B cell (primary cell): ENCODE measurements around the gene DUSP16. TPM values are rescaled to one million over a fixed set of nuclear protein-coding genes. Genes with fewer than 3 reads are reported as not detected.

ENCODE experiments used
- ATAC-seq: fragments of 200-7000 bp; cut with Tn5 transposase; one replicate; pipeline ENCODE4 v1.10.0; 2021; ENCODE audit warnings: low read depth, mild to moderate bottlenecking, moderate number of reproducible peaks, moderate library complexity
- CTCF ChIA-PET: fragments of 350-600 bp; sonication (Branson Sonifier 250); formaldehyde crosslinking; loops from one replicate; lab custom pipeline; 2021; ENCODE audit warnings: antibody characterized with exemption, inconsistent platforms; lab: Charles Lee
- POLR2A ChIA-PET: fragments of 350-600 bp; sonication (Branson Sonifier 250); formaldehyde crosslinking; loops from one replicate; lab custom pipeline; 2021; ENCODE audit warnings: antibody characterized with exemption; lab: Charles Lee
- DNase-seq: peaks from one replicate; pipeline ENCODE4 v3.0.0; 2013
- H2AFZ ChIP-seq: 2 replicates; pipeline ENCODE4 v1.6.1; 2012; ENCODE audit warnings: mild to moderate bottlenecking, low read depth, low read length; ENCODE audit not compliant: insufficient read depth, poor library complexity, severe bottlenecking
- H3K27ac ChIP-seq, 2 donors: 1 replicate in 1 of 2; 2 replicates in 1 of 2; pipeline ENCODE4 v1.5.1; 2012 to 2013; ENCODE audit warnings: low read length in 2 of 2, mild to moderate bottlenecking in 2 of 2, moderate library complexity in 1 of 2
- H3K27me3 ChIP-seq, 4 experiments: fragments of 200-600 bp in 1 of 4; sonication (generic) in 1 of 4; replicated peaks in 1 of 4; 1 replicate in 2 of 4; 2 replicates in 2 of 4; pipeline versions ENCODE4 v1.6.1 to v1.7.0; 2013 to 2016; ENCODE audit warnings: low read length in 3 of 4, mild to moderate bottlenecking in 2 of 4, mixed read lengths in 1 of 4, moderate library complexity in 1 of 4; ENCODE audit not compliant: insufficient read depth in 4 of 4, control insufficient read depth in 3 of 4; ENCODE audit errors: control extremely low read depth in 1 of 4
- H3K36me3 ChIP-seq, 2 experiments: replicated peaks in 1 of 2; 1 replicate in 1 of 2; 2 replicates in 1 of 2; pipeline versions ENCODE4 v1.6.1 to v1.7.1; 2013; ENCODE audit warnings: low read length in 1 of 2; ENCODE audit not compliant: insufficient read depth in 2 of 2, control insufficient read depth in 1 of 2; ENCODE audit errors: control extremely low read depth in 1 of 2, extremely low read depth in 1 of 2
- H3K4me1 ChIP-seq, 2 donors: fragments of 200-600 bp in 1 of 2; sonication (generic) in 1 of 2; 1 replicate in 1 of 2; 2 replicates in 1 of 2; pipeline versions ENCODE4 v1.5.1 to v1.6.1; 2013 to 2017; ENCODE audit warnings: low read length in 2 of 2; ENCODE audit not compliant: control insufficient read depth in 2 of 2, insufficient read depth in 2 of 2
- H3K4me2 ChIP-seq: replicated peaks from 2 replicates; pipeline ENCODE3; 2012; ENCODE audit warnings: mild to moderate bottlenecking, low read depth, low read length; ENCODE audit not compliant: poor library complexity, severe bottlenecking
- H3K4me3 ChIP-seq, 5 experiments: fragments of 200-600 bp in 1 of 5; sonication (generic) in 1 of 5; 1 replicate in 3 of 5; 2 replicates in 2 of 5; pipeline versions ENCODE4 v1.5.1 to v1.7.0; 2011 to 2016; ENCODE audit warnings: low read length in 4 of 5, mild to moderate bottlenecking in 4 of 5, low read depth in 2 of 5, control low read depth in 1 of 5, moderate library complexity in 1 of 5; ENCODE audit not compliant: insufficient read depth in 1 of 5; ENCODE audit errors: control extremely low read depth in 1 of 5, extremely low read depth in 1 of 5
- H3K79me2 ChIP-seq: fragments of 200-600 bp; sonication (generic); one replicate; pipeline ENCODE4 v1.6.0; 2016; ENCODE audit warnings: low read length; ENCODE audit not compliant: control insufficient read depth, insufficient read depth
- H3K9ac ChIP-seq: fragments of 200-600 bp; sonication (generic); 2 replicates; pipeline ENCODE4 v1.6.1; 2017; ENCODE audit warnings: mild to moderate bottlenecking, low read length, moderate library complexity
- H3K9me3 ChIP-seq, 3 donors: one replicate each; pipeline versions ENCODE4 v1.6.1 to v1.7.1; 2013; ENCODE audit warnings: low read length in 2 of 3; ENCODE audit not compliant: control insufficient read depth in 2 of 3, insufficient read depth in 1 of 3; ENCODE audit errors: control extremely low read depth in 1 of 3
- H4K20me1 ChIP-seq: 2 replicates; pipeline ENCODE4 v1.6.0; 2012; ENCODE audit warnings: mild to moderate bottlenecking, low read length; ENCODE audit not compliant: insufficient read depth, control insufficient read depth, poor library complexity, severe bottlenecking
- H3K27ac Mint-ChIP-seq: one replicate; pipeline ENCODE4 v1.8.0; 2021; ENCODE audit warnings: mixed read lengths
- H3K27me3 Mint-ChIP-seq: one replicate; pipeline ENCODE4 v1.8.0; 2021; ENCODE audit warnings: mixed read lengths
- H3K4me1 Mint-ChIP-seq: one replicate; pipeline ENCODE4 v1.8.0; 2021; ENCODE audit warnings: mixed read lengths
- H3K4me3 Mint-ChIP-seq: one replicate; pipeline ENCODE4 v1.8.0; 2021; ENCODE audit warnings: mixed read lengths
- H3K9me3 Mint-ChIP-seq: one replicate; pipeline ENCODE4 v1.8.0; 2022; ENCODE audit warnings: mixed read lengths; ENCODE audit not compliant: insufficient read depth
- EZH2 ChIP-seq: IDR thresholded peaks from 2 replicates; pipeline ENCODE4 v1.6.1; 2012; ENCODE audit warnings: borderline replicate concordance, low read depth, mild to moderate bottlenecking, moderate library complexity, low read length; ENCODE audit not compliant: insufficient read depth, poor library complexity, severe bottlenecking
- WGBS: methylation state at CpG from one replicate; pipeline ENCODE4 v1.1.5; 2013; ENCODE audit warnings: missing lambda C conversion rate; ENCODE audit not compliant: insufficient coverage; 5-methylcytosine and 5-hydroxymethylcytosine counted together
- intact Hi-C: fragments of 100-400 bp; cut with micrococcal nuclease; formaldehyde crosslinking; loops from one replicate; pipeline ENCODE4 v1.10.0; 2022
- polyA plus RNA-seq: library from polyadenylated mRNA; depleted of rRNA; stranded (reverse); fragments of >200 nt; gene quantifications from 2 replicates; pipeline ENCODE4 v1.2.3, GENCODE V29; 2012
- total RNA-seq, 2 donors: library from RNA; stranded (reverse); fragments of 120-200 nt in 1 of 2; gene quantifications; 1 replicate in 1 of 2; 2 replicates in 1 of 2; pipeline versions ENCODE4 v1.2.3 to v1.2.4, GENCODE V29; 2013 to 2022
- TF ChIP-seq, protein P1 (sequence below): fragments of 200-600 bp; IDR thresholded peaks from one replicate; pipeline ENCODE4 v1.8.0; 2022; ENCODE audit warnings: antibody characterized with exemption, mild to moderate bottlenecking

The DUSP16 gene
- total and polyA plus RNA-seq, 2 donors (not counting 1 experiment from before 2014, with no cell fraction given): 0.37 to 5.6 TPM

DNA sequence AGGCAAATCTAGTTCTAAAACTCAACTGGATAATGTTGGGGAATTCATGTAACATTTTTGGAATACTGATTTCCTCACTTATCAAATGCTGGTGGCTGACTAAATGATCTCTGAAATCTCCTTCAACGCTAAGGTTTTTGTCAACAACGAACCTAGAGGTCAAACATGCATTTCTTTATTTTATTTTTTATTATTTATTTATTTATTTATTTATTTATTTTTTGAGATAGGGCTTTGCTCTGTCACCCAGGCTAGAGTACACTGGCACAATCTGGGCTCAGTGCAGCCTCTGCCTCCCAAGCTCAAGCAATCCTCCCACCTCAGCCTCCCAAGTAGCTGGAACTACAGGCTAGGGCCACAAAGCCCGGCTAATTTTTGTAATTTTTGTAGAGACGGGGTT lies 64.5 kb downstream of the DUSP16 start:
- TF ChIP-seq EZH2: no peak
- TF ChIP-seq, protein P1, sequence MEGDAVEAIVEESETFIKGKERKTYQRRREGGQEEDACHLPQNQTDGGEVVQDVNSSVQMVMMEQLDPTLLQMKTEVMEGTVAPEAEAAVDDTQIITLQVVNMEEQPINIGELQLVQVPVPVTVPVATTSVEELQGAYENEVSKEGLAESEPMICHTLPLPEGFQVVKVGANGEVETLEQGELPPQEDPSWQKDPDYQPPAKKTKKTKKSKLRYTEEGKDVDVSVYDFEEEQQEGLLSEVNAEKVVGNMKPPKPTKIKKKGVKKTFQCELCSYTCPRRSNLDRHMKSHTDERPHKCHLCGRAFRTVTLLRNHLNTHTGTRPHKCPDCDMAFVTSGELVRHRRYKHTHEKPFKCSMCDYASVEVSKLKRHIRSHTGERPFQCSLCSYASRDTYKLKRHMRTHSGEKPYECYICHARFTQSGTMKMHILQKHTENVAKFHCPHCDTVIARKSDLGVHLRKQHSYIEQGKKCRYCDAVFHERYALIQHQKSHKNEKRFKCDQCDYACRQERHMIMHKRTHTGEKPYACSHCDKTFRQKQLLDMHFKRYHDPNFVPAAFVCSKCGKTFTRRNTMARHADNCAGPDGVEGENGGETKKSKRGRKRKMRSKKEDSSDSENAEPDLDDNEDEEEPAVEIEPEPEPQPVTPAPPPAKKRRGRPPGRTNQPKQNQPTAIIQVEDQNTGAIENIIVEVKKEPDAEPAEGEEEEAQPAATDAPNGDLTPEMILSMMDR: no peak
- ATAC-seq: no peak
- no peak for DNase-seq
- Histone ChIP-seq H3K9me3 (no peaks in the 10 kb centered on the region), H3K36me3 (no peaks in the 10 kb centered on the region), H3K79me2 (no peaks in the 10 kb centered on the region), H3K4me1 (no peaks in the 10 kb centered on the region), H3K27me3 (no peaks in the 10 kb centered on the region), H3K9ac (no peak overlapping the region), H3K4me2 (no peak overlapping the region), H2AFZ (no peak overlapping the region), H4K20me1 (no peaks in the 10 kb centered on the region), H3K27ac (no peak overlapping the region), H3K4me3 (no peak overlapping the region)
- WGBS: 90% methylated on average over 2 of the region's 4 CpGs
- no peak overlapping the region for H3K27ac Mint-ChIP-seq
- no peaks in the 10 kb centered on the region for H3K9me3 Mint-ChIP-seq
- ChIA-PET CTCF (no interaction called here), POLR2A (no interaction called here)
- intact Hi-C loops: no loop called here
- no peak overlapping the region for H3K4me3 Mint-ChIP-seq
- H3K4me1 Mint-ChIP-seq: no peaks in the 10 kb centered on the region
- H3K27me3 Mint-ChIP-seq: no peaks in the 10 kb centered on the region

DNA sequence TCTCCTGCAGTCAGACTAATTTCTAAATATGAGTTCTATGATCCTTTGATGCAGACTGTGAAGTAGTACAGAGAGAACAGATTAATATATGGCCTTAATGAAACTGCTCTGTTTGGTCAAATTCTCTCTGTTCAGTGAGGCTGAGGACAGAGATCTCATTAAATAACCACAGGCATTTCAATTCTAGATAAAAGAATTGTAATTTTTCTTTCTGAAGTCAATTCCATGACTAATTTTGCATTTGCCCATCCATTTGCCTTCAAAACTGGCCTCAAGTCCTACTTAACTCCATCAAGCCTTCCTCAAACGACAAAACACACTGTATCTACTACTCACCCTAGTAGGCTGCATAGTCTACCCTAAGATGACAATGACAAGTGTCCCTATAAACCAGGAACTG lies 67.1 kb downstream of the DUSP16 start:
- Mint-ChIP-seq H3K4me1 (no peaks in the 10 kb centered on the region), H3K4me3 (no peak overlapping the region), H3K9me3 (no peaks in the 10 kb centered on the region), H3K27me3 (no peaks in the 10 kb centered on the region), H3K27ac (no peak overlapping the region)
- no peak overlapping the region for H3K9ac ChIP-seq
- ATAC-seq: no peak
- H4K20me1 ChIP-seq: no peaks in the 10 kb centered on the region
- no peak for DNase-seq
- no peaks in the 10 kb centered on the region for H3K27me3 ChIP-seq
- ChIA-PET POLR2A (no interaction called here), CTCF (interaction anchor here (1.2 kb wide), 1 partner anchor 116 kb away, joined by 4 read pairs; no protein-coding TSS in a partner anchor)
- no peaks in the 10 kb centered on the region for H3K9me3 ChIP-seq
- TF ChIP-seq EZH2: no peak
- TF ChIP-seq, protein P1: no peak
- WGBS: 92% methylated on average over 1 of the region's 1 CpG
- no peaks in the 10 kb centered on the region for H3K36me3 ChIP-seq
- H3K4me1 ChIP-seq: no peaks in the 10 kb centered on the region
- no peak overlapping the region for H3K4me2 ChIP-seq
- intact Hi-C loops: no loop called here
- H3K4me3 ChIP-seq: no peak overlapping the region
- no peak overlapping the region for H2AFZ ChIP-seq
- H3K79me2 ChIP-seq: no peaks in the 10 kb centered on the region
- no peak overlapping the region for H3K27ac ChIP-seq
